NCI-H2029 (cell line): ENCODE measurements around the gene ERBB4.
A peak's percentile ranks its signal among the peaks of the same experiment; 100 is the strongest.
"Not testable (repeated sequence)": the region's sequence is repeated elsewhere in the genome, so short reads cannot be mapped to it uniquely, and the experiment has no call there.

Experiments
- DNase-seq: peaks from one replicate; lab custom pipeline; 2025; lab: John Stamatoyannopoulos, UW

Gene ERBB4

GRCh38 chr2:212145121-212145520, 393.5 kb downstream of the ERBB4 start:
- DNase-seq: no peak

GRCh38 chr2:212142631-212143030, 396.0 kb downstream of the ERBB4 start:
- DNase-seq: no peak

- DNase-seq: no peak
Observed at GRCh38 chr2:212141499-212141898, 397.1 kb downstream of the ERBB4 start.

DNA sequence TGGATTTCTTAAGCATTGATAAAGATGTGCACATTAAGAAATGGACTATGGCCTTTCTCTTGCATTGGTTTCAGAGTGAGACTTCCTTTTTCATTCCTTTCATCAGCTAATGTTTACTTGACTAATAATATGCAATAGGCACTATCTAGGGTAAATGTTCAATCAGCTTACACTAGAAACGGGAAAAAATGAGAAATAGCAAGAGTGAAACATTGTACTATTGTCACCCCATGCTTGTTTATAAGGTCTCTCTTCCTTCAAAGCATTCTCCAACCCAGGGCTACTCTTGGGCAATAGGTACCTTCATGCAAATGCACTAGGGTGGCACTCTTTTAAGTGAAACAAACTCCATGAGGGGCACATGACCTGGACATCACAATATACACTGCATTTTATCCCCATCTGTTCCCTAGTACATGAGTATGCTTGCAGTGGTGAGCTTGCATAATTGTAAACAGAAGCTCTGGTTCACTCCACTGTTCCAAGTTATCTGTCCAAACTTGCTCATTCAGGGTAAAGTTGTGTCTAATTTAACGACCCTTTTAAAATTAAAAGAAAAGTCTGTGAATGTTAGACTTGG, 402.3 kb downstream of the ERBB4 start:
- no peak for DNase-seq

- DNase-seq: peak; percentile 75
Observed at GRCh38 chr2:212135739-212136138, 402.9 kb downstream of the ERBB4 start.

DNA sequence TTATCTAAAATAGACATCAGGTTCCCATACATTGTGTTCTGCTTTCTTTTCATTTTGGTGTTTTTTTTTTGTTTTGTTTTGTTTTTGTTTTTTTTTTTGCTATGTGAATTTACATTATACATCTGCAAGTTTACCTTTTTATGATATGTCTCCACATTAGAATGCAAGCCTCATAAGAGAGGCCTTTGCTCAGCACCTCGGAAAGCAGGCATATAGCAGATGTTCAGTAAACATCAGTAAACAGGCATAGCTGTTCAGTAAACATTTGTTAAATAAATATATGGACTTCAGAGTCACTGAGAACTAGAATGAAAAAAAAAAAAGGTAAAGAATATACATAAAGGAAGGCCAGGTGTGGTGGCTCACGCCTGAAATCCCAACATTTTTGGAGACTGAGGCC, 405.3 kb downstream of the ERBB4 start:
- no peak for DNase-seq

DNA sequence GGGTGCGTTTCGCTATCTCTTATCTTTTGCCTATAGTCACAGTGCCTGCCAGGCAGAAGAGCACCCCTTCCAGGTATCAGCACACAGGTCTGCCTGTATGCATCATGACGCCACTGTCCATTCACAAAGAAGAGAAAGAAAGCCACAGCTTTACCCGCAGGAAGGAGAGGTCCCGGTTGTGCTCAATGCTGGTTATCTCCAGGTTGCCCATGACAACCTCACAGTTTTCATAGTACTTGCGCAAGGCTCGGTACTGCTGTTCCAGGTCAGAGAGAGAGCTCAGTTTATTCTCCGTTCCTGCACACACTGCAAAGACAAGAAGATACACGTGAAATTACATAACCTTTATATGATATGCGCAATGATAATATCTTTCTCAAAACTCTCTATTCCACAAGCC, 414.0 kb downstream of the ERBB4 start:
- DNase-seq: no peak

- DNase-seq: no peak
Observed at GRCh38 chr2:212119591-212119990, 419.0 kb downstream of the ERBB4 start.

DNA sequence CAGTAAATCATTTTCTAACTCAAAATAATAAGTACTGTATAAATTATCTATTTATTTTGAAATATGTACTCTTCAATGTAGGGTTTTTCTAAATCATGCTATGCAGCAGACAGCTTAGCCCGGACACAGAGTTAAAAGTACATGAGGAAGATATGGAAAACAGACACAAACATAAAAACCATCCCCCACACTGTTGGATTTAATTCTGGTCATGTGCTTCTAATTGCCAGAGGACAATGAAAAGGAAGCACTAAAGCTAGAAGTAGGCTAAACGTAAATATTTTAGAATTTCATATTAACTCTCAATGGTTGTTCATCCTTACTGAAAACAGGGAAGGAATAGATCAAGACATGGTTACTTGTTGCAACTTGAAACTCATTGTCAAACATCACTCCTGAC, 420.7 kb downstream of the ERBB4 start:
- no peak for DNase-seq

DNA sequence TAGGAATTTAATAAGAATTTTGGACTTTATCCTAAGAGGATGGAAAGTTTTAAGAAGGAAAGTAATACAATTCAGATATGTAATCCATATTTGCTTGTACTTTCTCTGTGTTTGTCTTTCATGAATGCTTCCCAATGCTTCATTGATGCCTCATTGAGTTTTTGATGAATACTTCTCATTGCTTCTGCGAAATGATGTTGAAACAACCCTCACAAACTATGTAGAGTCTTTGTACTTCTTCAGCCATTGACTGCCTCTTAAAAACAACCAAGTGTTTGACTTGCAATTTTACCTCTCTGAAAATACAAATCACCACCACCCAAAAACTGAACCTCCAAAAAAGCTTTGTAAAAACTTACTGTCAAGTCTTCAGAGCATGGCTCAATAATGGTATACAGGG, 424.1 kb downstream of the ERBB4 start:
- no peak for DNase-seq

DNA sequence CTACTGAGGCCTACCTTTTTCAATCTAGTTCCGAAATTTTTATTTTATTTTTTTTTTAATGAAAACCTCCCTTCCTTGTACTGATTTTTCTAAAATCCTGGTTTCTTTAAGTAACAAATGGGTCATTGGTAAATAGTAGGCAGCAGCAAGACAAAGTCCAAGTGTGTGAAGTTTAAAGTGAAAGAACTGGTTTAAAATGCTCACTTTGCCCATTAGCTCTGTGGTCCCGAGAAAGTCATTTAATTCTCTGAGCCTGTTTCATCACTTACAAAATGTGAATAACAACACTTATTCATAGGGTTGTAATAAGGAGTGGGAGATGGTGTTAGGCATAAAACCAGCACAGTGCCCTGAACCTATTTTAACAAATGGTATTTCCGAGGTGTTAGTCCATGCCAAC, 426.2 kb downstream of the ERBB4 start:
- DNase-seq: no peak

GRCh38 chr2:212109792-212110680, 428.6 kb downstream of the ERBB4 start:
- no peak for DNase-seq

- DNase-seq: no peak
Observed at GRCh38 chr2:212109217-212109616, 429.4 kb downstream of the ERBB4 start.

GRCh38 chr2:212107989-212108388, 430.6 kb downstream of the ERBB4 start:
- DNase-seq: no peak

- DNase-seq: no peak
Observed at GRCh38 chr2:212107014-212107413, 431.6 kb downstream of the ERBB4 start.

- DNase-seq: not testable (repeated sequence)
Observed at GRCh38 chr2:212106536-212106935, 432.1 kb downstream of the ERBB4 start.

DNA sequence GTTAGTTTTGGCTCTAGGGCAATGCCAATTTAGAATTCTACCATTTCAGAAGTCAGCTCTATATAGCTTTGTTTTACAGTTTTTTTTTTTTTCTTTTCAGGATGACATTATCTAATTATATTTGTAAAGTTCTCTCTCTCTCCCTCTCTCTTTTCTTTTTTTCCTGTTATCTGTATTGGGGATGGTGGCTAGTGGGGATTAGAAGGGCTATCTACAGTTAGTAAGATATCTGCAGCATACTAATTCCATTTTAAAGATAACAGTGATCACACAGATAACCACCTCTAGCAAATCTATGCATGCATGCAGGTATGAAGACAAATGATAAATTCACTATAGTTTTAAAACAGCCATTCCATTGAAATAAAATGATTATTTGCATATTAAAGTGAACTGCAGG, 438.9 kb downstream of the ERBB4 start:
- no peak for DNase-seq

DNA sequence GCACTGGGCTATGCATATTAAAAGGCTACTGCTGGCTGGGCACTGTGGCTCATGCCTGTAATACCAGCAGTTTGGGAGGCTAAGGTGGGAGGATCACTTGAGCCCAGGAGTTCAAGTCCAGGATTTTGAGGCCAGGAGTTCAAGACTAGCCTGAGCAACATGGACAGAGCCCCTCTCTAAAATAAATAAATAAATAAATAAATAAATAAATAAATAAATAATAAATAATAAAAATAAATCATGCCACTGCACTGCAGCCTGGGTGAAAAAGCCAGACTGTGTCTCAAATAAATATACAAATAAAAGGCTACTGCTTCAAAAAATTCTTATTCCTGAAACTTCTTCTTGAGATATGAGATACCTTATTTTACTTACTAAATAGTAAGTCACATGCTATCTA, 439.6 kb downstream of the ERBB4 start:
- no peak for DNase-seq

GRCh38 chr2:212097001-212097400, 441.6 kb downstream of the ERBB4 start:
- DNase-seq: no peak

GRCh38 chr2:212089873-212090272, 448.7 kb downstream of the ERBB4 start:
- DNase-seq: no peak

DNA sequence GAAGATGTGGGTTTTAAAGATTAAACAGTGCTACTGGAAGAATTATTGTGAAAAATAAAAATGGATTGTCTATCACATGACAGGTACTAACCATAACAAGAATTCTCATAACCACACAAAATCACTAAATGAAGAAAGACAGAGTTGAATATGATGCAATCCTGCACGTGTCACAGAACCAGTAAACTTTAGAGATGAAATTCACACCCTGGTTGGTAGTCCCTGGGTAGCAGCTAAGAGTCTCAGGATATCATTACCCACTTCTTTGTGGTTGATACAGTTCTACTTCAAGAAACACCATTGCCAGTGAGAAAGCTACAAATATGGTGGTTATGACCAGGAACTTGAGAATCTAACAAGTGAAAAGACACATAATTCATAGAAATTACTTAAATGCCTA, 450.2 kb downstream of the ERBB4 start:
- no peak for DNase-seq

DNA sequence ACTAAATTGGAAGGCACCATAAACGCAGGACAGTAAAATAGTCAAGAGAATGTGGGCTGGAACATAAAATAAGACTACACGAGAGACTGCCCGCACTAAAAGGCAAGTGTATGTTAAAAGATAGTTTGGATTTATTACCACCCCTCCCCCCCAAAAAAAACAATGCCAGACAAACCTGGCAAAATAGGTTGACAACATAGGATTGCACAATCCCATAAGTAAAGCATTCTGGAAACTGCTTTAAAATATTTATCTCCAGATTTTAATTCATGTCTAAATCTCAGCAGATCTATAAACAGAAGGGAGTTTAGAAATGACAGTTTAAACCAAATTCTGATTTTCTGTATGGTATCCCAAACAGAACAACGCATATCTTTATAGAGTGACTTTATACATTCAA, 455.1 kb downstream of the ERBB4 start:
- DNase-seq: no peak

DNA sequence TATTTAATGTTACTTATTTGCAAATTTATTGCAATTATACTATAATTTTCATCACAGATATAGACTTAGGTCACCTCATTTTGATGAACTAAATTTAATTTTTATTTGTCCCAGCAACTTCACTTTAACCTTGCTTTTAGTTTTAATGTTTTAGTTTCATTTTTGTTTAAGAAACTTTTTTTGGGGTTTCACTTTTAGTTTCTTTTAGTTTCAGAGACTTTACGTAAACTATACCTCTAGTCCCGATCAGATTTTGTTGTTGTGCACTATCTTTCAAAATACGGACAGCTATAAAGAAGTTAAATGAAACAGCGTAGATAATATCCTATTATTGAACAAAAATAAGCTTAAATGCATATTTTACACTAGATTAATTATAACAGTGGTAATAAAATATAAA, 460.5 kb downstream of the ERBB4 start:
- no peak for DNase-seq

DNA sequence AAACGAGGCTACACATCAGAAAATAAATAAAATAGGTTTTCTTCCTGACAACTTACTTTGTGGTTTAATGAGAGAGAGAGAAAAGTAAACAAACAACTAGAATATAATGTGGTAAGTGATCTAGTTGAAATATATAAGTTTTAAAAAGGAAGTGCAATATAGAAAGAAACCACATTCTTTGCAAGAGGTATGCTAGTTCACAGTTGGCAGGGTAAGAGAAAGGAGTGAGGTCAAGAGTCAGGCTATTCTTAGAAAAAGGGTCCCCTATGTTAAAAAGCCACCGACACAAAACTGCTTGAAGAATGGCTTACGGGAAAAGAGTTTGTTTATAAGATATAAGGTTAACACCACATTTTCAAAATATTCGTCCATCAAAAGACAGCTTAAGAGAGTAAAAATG, 462.1 kb downstream of the ERBB4 start:
- DNase-seq: no peak
